Kidney glomerular epithelial cell (primary cell): ENCODE measurements around the gene MTX2.
A peak's percentile ranks its signal among the peaks of the same experiment; 100 is the strongest.

Experiments used
- DNase-seq: peaks from one replicate; lab custom pipeline; 2025; lab: John Stamatoyannopoulos, UW

The MTX2 gene

DNA sequence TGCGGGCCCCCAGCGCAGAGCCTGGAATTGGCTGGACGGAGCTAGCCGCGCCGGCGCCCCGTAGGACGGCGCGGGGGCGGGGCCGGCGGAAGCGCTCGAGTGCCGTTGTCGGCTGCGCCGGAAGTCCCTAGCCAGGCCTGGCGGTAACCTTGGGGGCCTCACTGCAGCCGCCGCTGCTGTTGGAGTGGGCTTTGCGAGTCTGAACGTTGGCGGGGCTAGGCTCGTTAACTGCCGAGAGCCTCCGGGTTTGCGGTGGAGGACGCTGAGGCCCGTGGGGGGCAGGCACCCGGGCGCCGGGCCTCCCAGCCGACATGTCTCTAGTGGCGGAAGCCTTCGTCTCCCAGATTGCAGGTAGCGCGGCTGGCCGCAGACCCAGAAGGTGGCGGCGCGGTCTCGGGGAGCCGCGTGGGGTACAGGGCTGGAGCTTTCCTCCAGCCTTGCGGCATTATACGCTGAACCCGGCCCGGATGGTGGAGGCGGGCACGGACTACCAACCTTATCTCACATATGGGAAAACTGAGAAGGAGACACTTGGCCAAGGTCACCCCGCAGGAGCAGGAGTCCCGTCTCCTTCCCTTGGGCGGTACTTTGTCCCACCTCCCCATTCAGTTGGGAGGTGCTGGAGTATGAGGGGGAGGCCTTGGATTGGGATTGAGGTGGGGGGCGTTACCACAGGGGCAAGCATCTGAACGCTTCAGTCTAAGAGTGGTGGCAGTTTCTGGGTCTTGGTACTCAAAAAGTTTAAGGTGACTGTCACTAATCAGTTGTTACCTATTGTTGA, at the start of gene MTX2:
Gene MTX2 (plus strand): TSS at position 124 of the 781 bp plus-strand sequence. CDS start 188 bp downstream, at position 312.
- DNase-seq = peak; percentile 63

DNA sequence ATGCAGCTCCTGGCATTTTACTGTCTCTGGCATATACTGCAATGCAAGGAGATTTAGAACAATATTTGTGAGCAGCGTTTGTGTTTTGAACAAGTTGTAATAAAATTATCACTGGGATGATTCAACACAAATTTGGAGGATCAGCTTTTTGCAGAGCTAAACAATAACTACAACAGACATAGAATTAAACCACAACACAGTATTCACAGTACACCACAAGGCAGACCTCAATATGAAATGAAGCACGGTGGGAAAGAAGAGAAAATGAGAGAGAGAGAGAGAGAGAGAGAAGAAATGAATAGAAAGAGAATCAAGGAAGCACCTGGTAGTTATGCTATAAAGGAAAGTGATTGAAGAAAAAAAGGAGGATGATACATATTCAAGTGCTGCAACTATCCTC, 41.4 kb upstream of the MTX2 start:
- no peak for DNase-seq

DNA sequence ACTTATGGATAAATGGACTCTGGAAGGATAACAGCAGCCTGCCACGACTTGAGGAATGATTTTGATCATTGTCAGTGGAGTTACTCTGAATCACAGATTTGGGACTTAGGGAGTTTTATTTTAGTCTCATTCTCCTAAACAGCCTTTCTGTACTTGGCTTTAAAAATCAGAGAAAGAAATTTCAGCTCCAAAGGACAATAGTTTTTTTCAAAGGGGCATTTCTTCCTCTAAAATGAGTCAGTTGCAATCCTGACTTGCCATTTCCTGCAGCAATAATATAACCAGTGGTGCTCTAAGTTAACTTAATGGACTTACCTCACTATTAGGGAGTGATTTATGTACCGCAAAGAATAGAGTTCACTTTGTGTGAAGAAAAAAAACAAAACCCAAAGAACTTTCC, 35.1 kb upstream of the MTX2 start:
- DNase-seq = peak; percentile 11

DNA sequence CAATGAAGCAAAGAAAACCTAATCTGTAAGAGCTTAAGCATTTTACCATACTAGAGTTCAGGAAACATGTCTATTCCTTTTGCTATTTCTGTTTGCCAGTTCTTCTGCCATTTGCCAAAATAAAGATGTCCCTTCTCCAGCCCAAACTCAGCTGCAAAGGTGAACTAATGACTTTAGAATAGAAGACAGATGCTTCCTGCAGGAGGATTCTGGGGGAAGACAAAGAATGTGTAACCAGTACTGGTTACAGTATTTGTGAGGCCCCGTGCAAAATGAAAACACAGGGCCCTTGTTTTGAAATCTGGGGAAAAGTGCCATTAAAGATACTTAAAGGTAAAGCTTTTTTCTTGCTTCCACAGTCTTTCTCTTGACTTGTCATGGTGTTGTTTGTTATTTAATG, 34.3 kb upstream of the MTX2 start:
- no peak for DNase-seq

DNA sequence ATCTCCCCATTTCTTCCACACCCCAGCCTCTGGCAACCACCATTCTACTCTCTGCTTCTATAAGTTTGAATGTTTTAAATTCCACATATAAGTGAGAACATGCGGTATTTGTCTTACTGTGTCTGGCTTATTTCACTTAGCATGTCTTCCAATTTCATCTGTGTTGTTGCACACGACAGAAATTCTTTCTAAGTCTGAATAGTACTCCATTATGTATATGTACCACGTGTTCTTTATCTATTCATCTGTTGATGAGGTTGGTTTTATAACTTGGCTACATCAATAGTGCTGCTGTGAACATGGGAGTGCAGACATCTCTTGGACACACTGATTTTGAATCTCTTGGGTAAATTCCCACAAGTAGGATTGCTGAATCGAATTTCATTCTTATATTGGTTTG, 31.8 kb upstream of the MTX2 start:
- DNase-seq = no peak

DNA sequence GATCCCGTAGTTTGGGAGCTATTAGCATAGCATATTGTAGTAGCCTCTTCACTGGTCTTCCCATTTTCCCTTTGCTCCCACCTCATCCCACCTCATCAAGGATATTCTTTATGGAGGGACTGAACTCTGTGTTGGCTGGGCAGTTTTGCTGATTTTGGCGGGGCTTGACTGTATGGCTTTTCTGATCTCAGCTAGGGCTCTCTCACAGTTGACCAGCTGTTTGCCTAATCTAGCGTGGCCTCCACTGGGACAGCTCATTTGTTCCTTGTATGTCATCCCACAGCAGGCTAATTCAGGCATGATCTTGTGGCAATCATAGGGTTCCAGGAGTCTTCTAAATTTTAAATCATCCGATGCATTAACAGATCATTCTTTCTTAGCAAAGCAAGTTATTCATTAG, 30.2 kb upstream of the MTX2 start:
- no peak for DNase-seq

DNA sequence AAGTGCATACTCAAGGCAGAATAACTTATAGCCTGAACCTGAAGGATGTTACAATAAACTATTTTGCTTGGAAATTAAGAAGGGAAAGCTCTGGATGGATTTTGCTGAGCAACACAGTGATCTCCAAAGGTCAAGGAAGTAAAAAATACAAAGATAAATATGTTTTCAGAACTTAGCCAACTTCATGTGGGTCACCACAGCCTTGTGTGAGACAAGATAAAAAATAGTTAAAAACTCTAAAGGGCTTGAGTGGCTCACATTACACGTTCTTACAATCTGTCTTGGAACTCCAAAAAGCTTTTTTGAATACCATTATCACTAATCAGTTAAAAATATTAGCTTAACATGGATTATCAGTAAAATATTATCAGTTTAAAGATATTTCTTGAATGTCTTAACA, 28.9 kb upstream of the MTX2 start:
- no peak for DNase-seq

DNA sequence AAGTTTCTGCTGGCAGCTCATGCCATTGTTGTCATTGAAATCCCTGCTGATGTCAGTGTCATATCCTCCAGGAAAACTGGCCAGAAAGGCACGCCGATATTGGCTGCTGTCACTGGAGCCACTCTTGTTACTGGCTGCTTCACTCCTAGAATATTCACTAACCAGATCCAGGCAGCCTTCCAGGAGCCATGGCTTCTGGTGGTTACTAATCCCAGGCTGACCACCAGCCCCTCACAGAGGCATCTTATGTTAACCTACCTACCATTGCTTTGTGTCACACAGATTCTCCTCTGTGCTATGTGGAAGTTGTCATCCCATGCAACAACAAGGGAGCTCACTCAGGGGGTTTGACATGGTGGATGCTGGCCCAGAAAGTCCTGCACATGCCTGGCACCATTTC, 27.0 kb upstream of the MTX2 start:
- DNase-seq = no peak

DNA sequence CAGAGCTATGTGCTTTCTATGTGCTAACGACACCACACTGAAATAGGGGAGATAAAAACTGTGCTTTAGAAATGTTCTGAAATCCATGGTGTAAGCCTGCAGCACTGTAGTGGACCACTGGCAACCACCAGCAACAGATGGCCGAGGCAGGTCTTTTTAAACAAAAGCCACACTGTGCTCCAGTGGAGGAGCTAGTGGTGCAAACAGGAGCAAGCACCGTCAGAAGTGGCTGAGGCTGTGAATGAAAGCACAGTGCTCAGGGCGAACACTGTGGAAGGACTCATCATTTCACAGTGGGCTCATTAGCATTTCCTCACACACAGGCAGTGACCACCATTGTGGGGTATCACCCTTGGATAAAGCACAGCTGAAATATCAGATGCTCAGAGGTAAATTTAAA, 22.9 kb upstream of the MTX2 start:
- no peak for DNase-seq

DNA sequence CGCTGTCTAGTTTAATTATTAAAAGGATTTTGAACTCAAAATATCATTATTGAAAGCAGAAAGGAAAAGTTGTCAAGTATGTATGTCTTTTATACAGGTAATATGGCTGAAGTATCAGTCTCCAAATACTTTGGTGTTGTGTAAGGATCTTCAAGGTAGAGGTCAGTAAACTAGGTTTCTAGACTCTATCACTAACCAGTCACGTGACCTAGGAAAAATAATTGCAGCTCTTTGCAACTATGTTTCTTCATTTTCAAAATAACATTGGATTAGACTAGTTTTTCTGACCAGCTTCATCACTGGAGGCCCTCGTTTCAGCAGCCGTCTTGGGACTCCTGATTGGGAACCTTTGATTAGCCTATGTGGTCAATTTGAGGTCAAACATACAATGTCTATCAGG, 21.4 kb upstream of the MTX2 start:
- DNase-seq = no peak

DNA sequence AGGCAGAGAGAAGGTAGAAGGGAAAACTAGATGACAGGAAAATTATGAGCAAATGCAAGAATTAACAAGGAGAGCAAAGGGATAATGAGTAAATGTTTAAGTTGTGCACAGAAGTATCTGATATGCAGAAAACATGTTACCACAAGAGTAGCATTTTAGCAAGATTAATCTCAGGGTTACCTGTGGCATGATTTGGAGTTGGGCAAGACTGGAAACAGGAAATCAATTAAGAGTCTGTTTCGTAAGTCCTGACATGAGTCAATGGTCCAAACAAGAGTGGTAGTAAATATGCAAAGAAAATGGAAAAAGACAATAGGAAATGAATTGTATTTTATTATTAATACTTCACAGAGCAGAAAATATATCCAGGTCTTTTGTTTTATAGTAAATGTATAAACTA, 17.3 kb upstream of the MTX2 start:
- DNase-seq = no peak

DNA sequence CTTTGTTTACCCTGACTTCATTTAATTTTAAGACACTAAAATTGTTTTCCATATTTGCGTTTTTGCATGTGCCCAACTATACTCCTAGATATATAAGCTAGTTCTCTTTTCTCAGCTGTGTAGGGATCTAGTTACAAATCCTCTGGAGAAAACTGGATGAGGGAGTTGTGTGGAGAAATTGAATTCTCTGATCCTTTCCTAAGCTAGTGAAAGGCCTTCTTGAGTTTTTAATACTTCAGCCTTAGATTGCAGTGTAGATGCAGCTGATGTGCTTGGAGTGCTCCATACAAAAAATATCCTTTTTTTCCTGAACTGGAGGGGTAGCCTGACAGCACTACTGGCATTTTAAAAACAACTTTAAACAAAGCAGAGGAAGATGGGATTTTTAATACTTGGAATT, 8.6 kb upstream of the MTX2 start:
- no peak for DNase-seq

DNA sequence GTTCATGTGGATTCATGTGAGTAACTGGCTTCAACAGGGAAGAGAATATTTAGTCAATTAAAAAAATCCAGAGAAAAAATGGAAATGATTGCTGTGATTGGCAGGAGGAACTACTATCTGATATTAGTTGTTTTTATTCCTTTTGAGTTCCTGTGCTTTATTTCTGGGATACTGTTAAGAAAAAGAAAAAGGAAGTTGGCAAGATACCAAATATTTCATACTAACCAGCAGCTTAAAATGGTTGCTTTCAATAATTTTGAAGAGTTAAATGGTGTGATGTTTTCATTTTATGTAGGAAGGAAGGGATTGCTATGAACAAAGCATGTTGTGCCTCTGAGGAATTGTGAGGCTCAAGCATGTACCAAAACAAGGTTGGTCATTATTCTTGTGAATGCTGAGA, 8.1 kb upstream of the MTX2 start:
- no peak for DNase-seq

DNA sequence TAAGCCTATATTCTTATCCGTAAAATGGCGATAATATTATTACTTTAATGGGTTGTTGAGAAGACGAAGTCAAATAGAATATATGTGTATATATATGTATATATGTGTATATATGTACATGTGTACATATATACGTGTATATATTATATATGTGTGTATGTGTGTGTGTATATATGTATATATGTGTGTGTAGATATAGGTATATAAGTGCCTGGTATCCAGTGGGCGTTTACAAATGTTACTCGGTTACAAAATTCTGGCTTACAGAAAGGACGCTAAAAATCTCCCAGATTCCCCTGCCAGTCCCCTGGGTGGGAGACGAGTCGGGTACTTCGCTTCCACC, 295 bp upstream of the MTX2 start:
- DNase-seq = no peak

DNA sequence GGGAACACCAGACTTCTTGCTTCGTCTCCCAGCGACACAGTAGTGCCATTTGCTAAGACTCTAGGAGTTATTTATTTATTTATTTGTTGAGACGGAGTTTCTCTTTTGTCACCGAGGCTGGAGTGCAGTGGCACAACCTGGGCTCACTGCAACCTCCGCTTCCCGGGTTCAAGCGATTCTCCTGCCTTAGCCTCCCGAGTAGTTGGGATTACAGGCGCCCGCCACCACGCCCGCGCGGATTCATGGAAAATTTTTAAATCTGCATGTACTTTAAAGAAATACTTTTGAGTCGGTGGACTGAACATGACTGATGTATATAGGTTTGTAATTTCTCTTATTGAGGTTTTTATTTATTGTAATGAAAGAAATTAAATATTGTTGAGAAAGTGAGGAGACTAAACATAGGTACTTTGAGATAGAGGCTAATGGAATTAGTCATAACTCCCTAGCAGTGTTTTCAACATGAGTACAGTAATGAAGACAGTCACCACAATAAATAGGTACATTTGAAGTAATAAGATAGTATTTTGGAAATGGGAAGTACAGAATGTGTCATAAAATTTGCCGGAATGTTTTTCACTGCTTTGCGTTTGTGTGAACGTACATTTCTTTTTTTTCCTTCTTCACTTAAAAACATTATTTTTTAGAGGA, 983 bp downstream of the MTX2 start:
- DNase-seq = no peak

DNA sequence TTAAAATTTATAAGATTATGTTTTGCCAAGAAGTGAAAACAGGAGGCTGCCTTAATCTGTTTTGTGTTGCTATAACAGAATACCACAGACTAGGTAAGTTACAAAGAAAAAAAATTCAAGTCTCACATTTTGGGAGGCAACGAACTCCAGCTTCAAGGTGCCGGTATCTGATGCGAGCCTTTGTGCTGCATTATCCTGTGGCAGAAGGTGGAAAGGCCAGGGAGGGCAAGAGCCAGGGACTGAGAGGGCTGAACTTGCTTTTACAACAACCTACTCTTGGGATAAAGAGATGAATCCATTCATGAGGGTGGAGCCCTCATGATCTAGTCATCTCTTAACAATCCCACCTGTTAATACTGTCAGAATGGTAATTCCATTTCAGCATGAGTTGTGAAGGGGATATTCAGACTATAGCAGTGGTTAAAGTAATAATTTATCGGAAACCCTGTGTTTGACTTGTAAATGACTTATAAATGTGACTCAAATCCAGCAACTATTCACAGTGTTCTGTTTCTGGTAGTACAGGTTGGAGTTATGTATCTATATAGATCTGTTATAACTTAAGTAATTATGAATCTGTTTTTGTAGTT, 3.7 kb downstream of the MTX2 start:
- no peak for DNase-seq

DNA sequence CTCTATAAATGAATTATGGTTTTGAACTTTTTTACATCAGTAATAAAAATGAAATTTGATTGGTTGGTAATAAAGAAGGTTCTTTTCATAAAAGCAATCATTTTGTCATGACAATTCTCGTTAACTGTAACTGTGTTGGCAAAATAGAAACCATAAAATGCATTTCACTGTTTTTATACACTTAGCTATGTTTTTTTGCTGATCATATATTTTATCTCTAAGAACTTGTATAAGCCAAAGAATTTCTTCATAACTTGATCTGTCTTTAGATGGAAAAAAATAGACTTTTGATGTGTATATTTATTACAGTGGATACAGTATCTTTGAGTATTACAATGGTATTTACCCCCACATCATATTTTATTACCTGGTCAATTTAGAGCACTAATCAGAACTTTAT, 9.7 kb downstream of the MTX2 start:
- no peak for DNase-seq

DNA sequence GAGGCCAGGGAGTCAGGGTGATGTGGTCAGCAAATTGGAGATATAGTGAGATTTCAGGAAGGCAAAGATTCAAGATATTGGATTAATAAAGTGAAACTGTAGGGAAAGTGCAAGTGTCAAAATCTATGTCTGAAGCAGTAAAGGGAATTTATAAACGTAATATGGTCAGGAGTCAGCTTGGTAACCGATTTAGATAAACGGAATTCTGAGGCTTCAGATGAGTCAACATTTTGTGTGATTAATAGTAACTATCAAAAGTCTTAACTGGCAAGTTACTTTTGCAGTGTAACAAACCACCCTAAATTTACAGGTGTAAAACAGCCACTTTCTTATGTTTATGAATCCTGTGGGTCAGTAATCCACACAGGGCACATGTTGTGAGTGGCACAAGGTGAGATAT, 10.9 kb downstream of the MTX2 start:
- no peak for DNase-seq

DNA sequence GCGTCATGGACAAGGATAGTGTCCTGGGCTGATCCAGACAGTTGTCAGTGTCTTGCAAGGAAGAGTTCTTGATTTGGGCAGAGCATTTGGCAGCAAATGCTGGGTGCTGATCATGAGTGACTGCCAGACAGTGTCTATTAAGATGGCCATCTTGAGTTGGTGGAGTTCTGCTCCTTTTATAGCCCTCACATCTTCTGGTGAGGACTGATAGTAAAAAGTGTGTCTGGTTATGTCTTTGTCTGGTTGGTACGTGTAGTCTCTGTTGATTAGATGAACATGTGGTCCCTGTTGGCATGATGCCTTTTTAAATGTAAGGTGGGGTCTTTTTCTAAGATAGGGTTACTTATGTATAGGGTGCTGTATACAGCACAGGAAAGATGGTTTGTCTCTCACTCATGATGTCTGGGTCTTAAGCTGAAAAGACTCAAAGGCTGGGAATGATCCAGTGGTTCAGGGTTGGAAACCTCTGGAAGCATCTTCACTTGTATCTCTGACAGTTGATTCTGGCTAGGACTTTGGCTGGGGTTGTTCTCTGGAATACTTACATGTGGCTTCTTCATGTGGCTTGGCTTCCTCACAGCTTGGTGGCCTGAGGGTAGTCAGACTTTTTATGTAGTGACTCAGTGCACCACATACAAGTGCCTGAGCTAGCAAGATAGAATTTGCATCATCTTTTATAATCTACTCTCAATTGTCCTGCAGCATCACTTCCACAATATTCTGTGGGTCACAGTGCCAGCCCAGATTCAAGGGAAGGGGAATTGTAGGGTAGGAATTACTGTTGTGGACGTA, 11.8 kb downstream of the MTX2 start:
- DNase-seq = no peak

DNA sequence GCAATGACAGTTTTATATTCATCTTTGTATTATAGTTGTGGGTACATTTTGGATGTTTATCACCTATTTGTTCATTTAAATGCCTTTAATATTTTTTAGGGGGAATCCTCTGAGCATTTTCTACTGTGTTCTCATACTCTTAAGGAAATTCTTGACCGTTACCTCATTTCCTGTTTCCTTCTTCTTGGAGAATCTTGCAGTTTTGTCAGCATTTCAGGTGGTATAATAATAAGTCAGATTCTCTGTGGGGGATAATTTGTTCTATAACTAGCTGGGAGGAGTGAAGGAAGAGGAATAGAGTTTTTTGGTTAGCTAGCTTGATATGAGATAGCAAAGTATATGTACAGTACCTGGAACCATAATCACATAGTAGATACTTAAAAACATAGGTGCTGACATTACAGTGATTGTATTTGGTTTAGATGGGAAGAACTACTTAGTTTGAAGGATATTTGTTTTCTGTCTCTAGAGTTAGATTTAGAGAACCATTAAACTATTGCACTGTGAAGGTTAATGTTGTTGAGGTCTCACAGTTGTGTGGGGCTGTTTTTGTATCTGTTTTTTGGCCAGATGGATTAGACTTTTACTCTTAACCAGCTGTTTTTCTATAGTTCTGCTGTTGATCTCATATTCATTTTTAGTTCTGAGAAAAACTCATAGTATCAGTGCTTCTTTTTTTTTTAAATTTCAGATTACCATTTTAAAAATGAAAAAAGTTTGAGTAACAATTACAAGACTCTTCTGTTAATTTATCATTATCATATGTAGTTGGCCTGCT, 14.2 kb downstream of the MTX2 start:
- DNase-seq = no peak

DNA sequence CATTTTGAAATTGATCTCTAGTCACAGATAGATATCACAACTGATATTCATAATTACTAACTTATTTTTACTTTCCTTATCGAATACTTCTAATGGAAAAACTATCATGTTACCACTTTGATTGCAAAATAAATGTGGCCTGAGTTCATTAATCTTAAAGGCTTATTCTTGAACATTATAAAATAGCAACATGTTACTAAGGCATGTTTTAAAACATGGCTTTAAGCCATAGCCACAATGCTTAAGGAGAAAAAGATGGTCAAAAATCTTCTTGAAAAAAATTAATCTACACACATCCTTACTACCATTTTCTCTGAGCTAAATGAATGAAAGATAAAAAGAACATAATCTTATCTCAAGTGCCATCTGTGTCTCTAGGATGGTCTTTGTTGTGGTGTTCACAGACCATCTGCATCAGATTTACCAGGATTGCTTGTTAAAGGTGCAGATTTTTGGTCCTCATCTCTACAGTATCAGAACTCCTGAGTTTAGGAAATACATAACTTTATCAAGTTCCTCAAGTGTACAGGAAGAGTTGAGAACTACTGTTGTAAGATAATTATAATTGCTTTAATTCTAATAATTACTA, 15.3 kb downstream of the MTX2 start:
- no peak for DNase-seq

DNA sequence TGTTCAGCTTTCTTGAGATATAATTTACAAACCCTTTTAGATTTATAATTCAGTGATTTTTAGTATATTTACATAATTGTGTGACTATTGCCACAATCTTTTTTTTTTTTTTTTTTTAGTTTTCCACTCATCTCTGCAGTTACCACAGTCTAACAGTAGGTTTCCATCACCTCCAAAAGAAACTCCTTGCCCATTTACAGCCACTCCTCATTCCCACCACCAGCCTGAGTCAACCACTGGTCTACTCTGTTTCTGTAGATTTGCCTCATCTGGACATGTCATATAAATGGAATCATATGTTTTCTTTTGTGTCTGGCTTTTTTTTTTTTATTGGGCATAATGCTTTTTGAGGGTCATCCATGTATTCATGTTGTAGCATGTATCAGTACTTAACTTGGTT, 16.1 kb downstream of the MTX2 start:
- no peak for DNase-seq
